GM12891 (cell line): Measurements from ENCODE around the gene ME3.

Source experiments
- DNase-seq: peaks from one replicate; pipeline ENCODE4 v3.0.0; 2011; ENCODE audit warnings: low spot score; ENCODE audit not compliant: insufficient read length
- FAIRE-seq: peaks from 2 replicates; lab custom pipeline; 2011; peaks lifted over from hg19 to GRCh38; lab: Jason Lieb, UNC
- PAX5 ChIP-seq: IDR thresholded peaks from 2 replicates; pipeline ENCODE4 v1.6.1; 2011; ENCODE audit warnings: low read length, moderate library complexity, mild to moderate bottlenecking; ENCODE audit not compliant: insufficient read depth, severe bottlenecking
- POLR2A ChIP-seq: IDR thresholded peaks from 2 replicates; pipeline ENCODE4 v1.6.1; 2011; ENCODE audit warnings: low read depth, low read length, control low read depth
- POLR2AphosphoS5 ChIP-seq: IDR thresholded peaks from 2 replicates; pipeline ENCODE4 v1.6.1; 2011; ENCODE audit warnings: low read depth, low read length, control low read depth
- POU2F2 ChIP-seq: IDR thresholded peaks from 2 replicates; pipeline ENCODE4 v1.6.1; 2011; ENCODE audit warnings: low read depth, mild to moderate bottlenecking, control low read depth, low read length, moderate library complexity
- SPI1 ChIP-seq: IDR thresholded peaks from 2 replicates; pipeline ENCODE4 v1.6.1; 2011; ENCODE audit warnings: low read depth, low read length, control low read depth
- TAF1 ChIP-seq: IDR thresholded peaks from 2 replicates; pipeline ENCODE4 v1.6.1; 2011; ENCODE audit warnings: low read depth, low read length, control low read depth

ME3 gene

DNA sequence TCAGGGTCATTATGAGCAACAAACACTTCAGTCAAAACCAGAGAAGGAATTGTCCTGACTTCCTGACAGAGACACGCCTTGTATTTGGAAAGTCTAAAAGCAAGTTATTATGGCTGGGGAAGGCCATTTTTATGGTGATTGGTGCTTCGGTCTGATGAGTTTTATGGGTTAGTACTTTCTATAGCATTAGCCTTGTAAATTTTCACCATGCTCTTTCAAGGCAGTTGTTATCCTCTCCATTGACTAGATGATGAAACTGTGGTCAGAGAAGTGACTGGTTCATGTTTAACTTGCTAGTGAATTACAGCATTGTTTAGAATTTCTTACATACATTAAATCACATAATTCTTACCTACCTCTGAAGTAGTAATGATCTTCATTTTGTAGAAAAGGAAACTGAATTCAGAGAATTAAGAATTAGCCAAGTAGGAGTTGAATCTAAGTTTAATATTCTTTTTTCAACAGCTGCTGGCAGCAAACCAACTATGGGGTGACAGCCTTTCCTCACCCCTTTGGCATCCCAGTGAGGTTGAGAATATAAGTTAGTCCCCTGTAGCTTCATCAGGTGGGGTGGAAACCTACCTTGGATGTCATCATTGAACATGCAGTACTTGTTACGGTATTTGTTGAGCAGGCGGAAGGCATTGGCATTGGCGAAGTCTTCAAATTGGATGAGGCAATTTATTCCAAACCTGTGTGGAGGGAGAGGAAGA lies 207.8 kb downstream of the ME3 start:
- DNase-seq: no peak
- TF ChIP-seq POLR2A (no peak), PAX5 (no peak), POLR2AphosphoS5 (no peak), SPI1 (no peak), TAF1 (no peak), POU2F2 (no peak)
- FAIRE-seq: no peak

GRCh38 chr11:86463955-86464354 lies 208.5 kb downstream of the ME3 start:
- DNase-seq: no peak
- FAIRE-seq: no peak
- TF ChIP-seq POLR2AphosphoS5 (no peak), PAX5 (no peak), POU2F2 (no peak)

GRCh38 chr11:86463120-86463519 lies 209.3 kb downstream of the ME3 start:
- no peak for DNase-seq
- no peak for FAIRE-seq
- TF ChIP-seq TAF1 (no peak), POU2F2 (no peak), SPI1 (no peak), POLR2AphosphoS5 (no peak), POLR2A (no peak), PAX5 (no peak)

GRCh38 chr11:86461892-86462291 lies 210.5 kb downstream of the ME3 start:
- FAIRE-seq (no peak), DNase-seq (no peak)
- TF ChIP-seq POU2F2 (no peak), PAX5 (no peak), POLR2A (no peak), POLR2AphosphoS5 (no peak), SPI1 (no peak), TAF1 (no peak)

DNA sequence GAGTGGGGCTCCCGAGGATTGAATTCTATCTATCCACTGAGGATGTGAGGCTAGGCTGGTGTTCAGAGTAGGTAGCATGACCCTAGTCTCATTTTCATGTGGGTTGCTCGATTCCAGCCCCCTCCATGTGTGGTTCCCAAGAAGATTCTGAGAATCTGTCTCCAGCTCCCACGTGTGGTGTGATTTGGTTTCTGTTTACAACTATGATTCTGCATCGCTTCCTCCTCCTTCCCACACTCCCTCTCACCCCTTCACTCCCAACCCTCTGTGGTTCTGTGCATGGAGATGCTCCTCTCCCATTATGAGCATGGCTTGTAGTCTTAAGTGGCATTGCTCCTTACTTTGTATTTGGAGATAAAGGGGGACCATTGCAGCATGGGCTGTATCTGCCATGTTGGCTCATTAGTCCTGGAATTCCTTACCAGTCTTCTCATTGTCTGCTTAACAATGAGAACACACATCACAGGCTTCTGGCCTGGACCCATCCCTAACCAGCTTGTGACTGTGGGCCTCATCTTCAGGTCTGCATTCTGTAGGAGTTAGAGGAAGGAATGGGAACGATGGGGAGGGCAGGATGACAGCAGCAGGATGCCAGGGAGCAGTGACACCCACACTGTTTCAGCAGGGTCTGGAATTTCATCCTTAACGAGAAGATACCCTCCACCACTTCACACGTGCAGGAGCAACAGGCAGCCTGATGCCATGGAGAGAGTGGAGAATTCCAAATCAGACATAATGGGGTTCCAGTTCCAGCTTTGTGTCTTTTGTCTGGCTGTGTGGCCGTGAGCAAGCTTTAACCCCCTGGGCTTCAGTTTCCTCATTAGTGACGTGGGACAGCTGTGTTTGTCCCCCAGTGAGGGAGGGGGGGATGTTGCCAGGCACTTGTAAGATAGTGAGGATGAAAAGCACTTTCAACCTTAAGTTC lies 211.7 kb downstream of the ME3 start:
- no peak for DNase-seq
- FAIRE-seq: no peak
- TF ChIP-seq POLR2AphosphoS5 (no peak), POLR2A (no peak), TAF1 (no peak), SPI1 (no peak), POU2F2 (no peak), PAX5 (no peak)

- no peak for DNase-seq
- FAIRE-seq: no peak
Measured at GRCh38 chr11:86459682-86460460, 212.5 kb downstream of the ME3 start.

DNA sequence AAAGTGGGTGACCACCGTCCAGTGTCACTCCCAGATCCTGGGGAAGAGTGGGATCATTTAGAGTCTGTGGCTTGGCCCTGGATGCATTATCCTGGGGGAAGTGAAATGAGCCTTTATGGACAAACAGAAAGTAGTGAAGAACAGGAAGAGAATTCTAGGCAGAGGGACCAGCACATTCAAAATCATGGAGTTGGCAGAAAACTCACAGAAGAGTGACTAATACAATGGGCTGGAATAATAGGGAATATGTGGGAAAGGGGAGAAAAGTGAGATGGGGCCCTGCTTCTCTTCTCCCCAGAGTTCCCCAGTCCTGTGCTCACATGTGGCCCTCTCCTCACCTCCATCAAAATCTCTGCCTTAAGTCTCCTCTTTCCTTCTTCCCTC lies 213.4 kb downstream of the ME3 start:
- TF ChIP-seq PAX5 (no peak), POLR2AphosphoS5 (no peak), SPI1 (no peak), TAF1 (no peak), POU2F2 (no peak), POLR2A (no peak)
- DNase-seq (no peak), FAIRE-seq (no peak)

More at GRCh38 chr11:86459682-86460460, 212.5 kb downstream of the ME3 start:
- TF ChIP-seq PAX5 (no peak), SPI1 (no peak), POU2F2 (no peak), TAF1 (no peak), POLR2AphosphoS5 (no peak), POLR2A (no peak)

DNA sequence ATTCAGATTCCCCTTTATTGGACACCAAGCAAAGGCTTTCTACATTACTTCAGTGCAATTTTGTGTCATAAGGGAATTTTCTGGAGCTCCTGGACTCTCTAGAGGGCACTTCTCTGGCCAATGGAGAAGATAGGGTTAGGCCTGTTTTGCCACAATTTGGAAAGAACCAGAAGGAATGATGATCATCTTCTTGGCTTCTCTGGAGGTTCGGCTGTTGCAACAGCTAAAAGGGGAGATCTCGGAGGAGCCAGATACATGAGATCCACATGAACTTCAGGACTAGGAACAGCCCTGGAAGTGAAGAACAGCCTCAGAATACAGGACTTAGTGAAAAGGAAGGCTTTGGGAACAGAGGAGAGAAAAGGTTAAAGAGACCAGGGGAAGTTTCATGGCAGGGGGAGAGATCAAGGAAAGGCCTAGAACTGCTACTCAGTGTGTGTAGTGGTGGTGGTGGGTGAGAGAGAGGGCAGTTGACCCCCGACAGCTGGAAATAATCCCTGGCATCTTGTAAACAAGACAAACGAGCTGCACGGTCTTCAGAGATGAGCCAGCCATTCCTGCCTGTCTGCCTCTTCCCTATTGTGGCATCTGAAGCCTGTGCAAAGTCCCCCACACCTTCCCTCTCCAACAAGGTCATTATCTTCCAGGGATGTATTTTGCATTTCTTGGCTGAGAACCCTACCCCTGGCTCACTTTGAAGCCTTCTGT lies 214.0 kb downstream of the ME3 start:
- FAIRE-seq (no peak), DNase-seq (no peak)
- no peak for TF ChIP-seq PAX5
- TF ChIP-seq SPI1: no peak
- TF ChIP-seq POU2F2: no peak
- no peak for TF ChIP-seq POLR2A
- no peak for TF ChIP-seq POLR2AphosphoS5
- no peak for TF ChIP-seq TAF1
